D721Med (cell line): ENCODE results near the gene TK2.

ENCODE experiments used
- DNase-seq: peaks from one replicate; pipeline ENCODE4 v3.0.0; 2011; ENCODE audit warnings: low spot score; ENCODE audit not compliant: insufficient read length
- FAIRE-seq: peaks from 2 replicates; lab custom pipeline; 2011; peaks lifted over from hg19 to GRCh38; lab: Jason Lieb, UNC
- TF ChIP-seq, protein P1 (sequence below): IDR thresholded peaks from 2 replicates; pipeline ENCODE4 v1.5.1; 2012; ENCODE audit warnings: mild to moderate bottlenecking, control low read depth; ENCODE audit not compliant: insufficient read depth; ENCODE audit errors: missing control alignments

Gene TK2

GRCh38 chr16:66544016-66544757, 5.7 kb downstream of the TK2 start:
- FAIRE-seq (no peak), DNase-seq (no peak)
- TF ChIP-seq, protein P1, sequence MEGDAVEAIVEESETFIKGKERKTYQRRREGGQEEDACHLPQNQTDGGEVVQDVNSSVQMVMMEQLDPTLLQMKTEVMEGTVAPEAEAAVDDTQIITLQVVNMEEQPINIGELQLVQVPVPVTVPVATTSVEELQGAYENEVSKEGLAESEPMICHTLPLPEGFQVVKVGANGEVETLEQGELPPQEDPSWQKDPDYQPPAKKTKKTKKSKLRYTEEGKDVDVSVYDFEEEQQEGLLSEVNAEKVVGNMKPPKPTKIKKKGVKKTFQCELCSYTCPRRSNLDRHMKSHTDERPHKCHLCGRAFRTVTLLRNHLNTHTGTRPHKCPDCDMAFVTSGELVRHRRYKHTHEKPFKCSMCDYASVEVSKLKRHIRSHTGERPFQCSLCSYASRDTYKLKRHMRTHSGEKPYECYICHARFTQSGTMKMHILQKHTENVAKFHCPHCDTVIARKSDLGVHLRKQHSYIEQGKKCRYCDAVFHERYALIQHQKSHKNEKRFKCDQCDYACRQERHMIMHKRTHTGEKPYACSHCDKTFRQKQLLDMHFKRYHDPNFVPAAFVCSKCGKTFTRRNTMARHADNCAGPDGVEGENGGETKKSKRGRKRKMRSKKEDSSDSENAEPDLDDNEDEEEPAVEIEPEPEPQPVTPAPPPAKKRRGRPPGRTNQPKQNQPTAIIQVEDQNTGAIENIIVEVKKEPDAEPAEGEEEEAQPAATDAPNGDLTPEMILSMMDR: no peak

DNA sequence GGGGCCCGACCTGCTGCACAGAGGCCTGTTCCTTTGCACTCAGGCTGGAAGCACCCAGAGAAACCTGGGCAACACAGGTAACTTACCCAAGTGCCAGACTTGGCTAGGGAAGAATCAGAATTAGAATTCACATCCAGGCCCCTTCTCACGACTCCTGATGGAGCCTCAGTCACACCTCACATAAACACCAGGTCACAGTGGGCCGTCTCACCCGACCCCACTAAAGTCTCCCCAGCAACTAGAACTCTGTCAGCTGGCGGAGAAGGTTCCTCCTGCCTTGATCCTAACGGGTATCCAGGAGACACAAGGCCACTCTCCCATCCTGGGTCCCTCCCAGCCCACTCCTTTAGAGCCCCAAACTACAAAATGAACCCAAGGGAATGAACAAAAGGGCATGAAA, 6.4 kb downstream of the TK2 start:
- no peak for FAIRE-seq
- DNase-seq: no peak
- TF ChIP-seq, protein P1: no peak

- FAIRE-seq (no peak), DNase-seq (no peak)
- TF ChIP-seq, protein P1: no peak
Observed at GRCh38 chr16:66542396-66542795, 7.5 kb downstream of the TK2 start.

GRCh38 chr16:66541388-66542355, 8.2 kb downstream of the TK2 start:
- DNase-seq (no peak), FAIRE-seq (no peak)
- TF ChIP-seq, protein P1: no peak

GRCh38 chr16:66539623-66540469, 10.1 kb downstream of the TK2 start:
- no peak for DNase-seq
- no peak for FAIRE-seq
- TF ChIP-seq, protein P1: no peak

DNA sequence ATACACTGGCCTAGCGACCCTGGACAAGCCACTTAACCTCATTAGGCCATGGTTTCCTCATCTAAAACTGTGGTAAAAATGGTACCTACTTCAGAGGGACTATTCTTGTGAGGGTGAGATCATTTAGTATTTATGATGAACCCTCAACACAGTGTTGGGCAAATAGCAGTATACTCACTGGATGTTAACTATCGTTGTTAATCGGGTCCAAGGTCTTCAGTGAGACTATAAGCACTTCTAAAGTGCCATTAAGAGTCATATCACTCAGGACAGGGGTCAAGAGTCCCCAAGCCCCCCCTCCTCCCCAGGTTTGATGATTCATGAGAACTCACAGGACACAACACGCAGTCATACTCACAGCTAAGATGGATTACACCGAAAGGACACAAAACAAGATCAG, 11.0 kb downstream of the TK2 start:
- TF ChIP-seq, protein P1: no peak
- no peak for FAIRE-seq
- no peak for DNase-seq
